Measurements from ENCODE around the gene PDE4D. TPM values are rescaled to one million over a fixed set of nuclear protein-coding genes. Genes with fewer than 3 reads are reported as not detected.

PDE4D gene
- polyA plus RNA-seq, 1 donor (not counting 4 experiments of a cell fraction or from before 2014, with no cell fraction given) = 3.6 TPM

DNA sequence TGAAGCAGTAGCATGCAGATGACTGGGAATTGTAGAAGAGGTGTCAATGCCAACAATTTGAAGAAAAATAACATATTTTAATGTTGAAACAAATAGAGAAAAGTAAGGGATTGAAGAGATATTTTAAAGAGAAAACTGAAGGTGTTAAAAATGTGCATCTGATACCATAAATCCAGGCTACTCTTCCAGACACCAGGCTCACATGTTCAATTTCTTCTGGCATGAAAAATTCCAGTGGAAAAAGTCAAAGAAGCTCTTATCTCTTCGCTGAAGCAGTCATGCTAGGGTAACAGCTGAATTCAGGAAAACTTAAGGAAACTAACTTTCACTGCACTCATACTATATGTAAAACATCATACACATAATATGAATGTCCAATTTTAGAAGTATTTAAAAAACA is 335.0 kb downstream of the PDE4D start:
- no peaks in the 10 kb centered on the region for H4K20me1 ChIP-seq (ENCODE audit: control insufficient read depth, extremely low read depth, insufficient read depth, low read length)
- no peak overlapping the region for H3K27ac ChIP-seq (ENCODE audit: control insufficient read depth, insufficient read depth, low read length)
- no peak overlapping the region for H3K4me3 ChIP-seq (ENCODE audit: control insufficient read depth in 2 of 3, extremely low read depth in 1 of 3, insufficient read depth in 2 of 3, low read depth in 1 of 3, low read length in 3 of 3)
- dilution Hi-C loops (cut with MboI; ENCODE audit: extremely low pct_ligation_motif_present, low sequenced_read_pairs) = no loop called here
- H3K79me2 ChIP-seq (ENCODE audit: control insufficient read depth, insufficient read depth, low read length) = no peaks in the 10 kb centered on the region
- H3K9me1 ChIP-seq (ENCODE audit: control insufficient read depth, extremely low read depth, insufficient read depth, low read length) = no peaks in the 10 kb centered on the region
- H3K4me1 ChIP-seq (ENCODE audit: control insufficient read depth, extremely low read depth, insufficient read depth, low read length) = peaks cover 12% of the 10 kb centered on the region
- TF ChIP-seq, protein P1, sequence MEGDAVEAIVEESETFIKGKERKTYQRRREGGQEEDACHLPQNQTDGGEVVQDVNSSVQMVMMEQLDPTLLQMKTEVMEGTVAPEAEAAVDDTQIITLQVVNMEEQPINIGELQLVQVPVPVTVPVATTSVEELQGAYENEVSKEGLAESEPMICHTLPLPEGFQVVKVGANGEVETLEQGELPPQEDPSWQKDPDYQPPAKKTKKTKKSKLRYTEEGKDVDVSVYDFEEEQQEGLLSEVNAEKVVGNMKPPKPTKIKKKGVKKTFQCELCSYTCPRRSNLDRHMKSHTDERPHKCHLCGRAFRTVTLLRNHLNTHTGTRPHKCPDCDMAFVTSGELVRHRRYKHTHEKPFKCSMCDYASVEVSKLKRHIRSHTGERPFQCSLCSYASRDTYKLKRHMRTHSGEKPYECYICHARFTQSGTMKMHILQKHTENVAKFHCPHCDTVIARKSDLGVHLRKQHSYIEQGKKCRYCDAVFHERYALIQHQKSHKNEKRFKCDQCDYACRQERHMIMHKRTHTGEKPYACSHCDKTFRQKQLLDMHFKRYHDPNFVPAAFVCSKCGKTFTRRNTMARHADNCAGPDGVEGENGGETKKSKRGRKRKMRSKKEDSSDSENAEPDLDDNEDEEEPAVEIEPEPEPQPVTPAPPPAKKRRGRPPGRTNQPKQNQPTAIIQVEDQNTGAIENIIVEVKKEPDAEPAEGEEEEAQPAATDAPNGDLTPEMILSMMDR (optimal IDR thresholded peaks at IDR 0.05 in 1 of 3, IDR thresholded peaks at IDR 0.05 in 1 of 3, conservative IDR thresholded peaks at IDR 0.05 in 1 of 3; ENCODE audit: extremely low read depth in 1 of 3, insufficient read depth in 2 of 3, low read length in 3 of 3) = no peak
- no peak for TF ChIP-seq EZH2 (IDR thresholded peaks at IDR 0.05; ENCODE audit: low read length)
- DNase-seq (ENCODE audit: low read depth, low spot score) (no peak), FAIRE-seq (no peak)
- no peak overlapping the region for H2AFZ ChIP-seq (ENCODE audit: control insufficient read depth, low read length)
- no peaks in the 10 kb centered on the region for H3K27me3 ChIP-seq (ENCODE audit: control insufficient read depth, extremely low read depth, insufficient read depth, low read length)
- H3K9ac ChIP-seq (ENCODE audit: control insufficient read depth, extremely low read depth, insufficient read depth, low read length) = no peak overlapping the region
- H3K9me3 ChIP-seq (ENCODE audit: control insufficient read depth, low read depth, low read length) = no peaks in the 10 kb centered on the region
- no peaks in the 10 kb centered on the region for H3K36me3 ChIP-seq (ENCODE audit: control insufficient read depth in 2 of 2, extremely low read depth in 1 of 2, insufficient read depth in 2 of 2, low read length in 2 of 2)
- no peak overlapping the region for H3K4me2 ChIP-seq (ENCODE audit: control insufficient read depth, extremely low read depth, insufficient read depth, low read depth, low read length)

DNA sequence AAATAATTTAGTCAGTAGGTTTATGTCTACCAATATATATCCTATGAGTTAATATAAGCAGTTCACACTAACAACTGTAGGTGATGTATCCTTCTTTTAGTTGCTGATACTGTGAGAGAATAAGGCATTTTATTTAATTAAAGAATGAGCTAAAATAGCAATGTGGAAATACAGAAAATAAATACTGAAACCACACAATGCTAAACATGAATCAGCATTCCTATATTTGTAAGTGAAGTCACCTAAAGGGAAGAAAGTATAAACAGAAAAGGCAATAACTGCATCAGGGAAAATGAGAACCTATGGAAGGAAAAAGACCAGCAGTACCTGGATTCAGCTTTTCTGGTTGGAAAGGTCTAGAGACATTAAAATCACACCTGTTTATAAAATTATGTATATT is 336.0 kb downstream of the PDE4D start:
- FAIRE-seq (no peak), DNase-seq (ENCODE audit: low read depth, low spot score) (no peak)
- Histone ChIP-seq H3K27me3 (ENCODE audit: control insufficient read depth, extremely low read depth, insufficient read depth, low read length) (no peaks in the 10 kb centered on the region), H3K9me3 (ENCODE audit: control insufficient read depth, low read depth, low read length) (no peaks in the 10 kb centered on the region), H3K4me3 (ENCODE audit: control insufficient read depth in 2 of 3, extremely low read depth in 1 of 3, insufficient read depth in 2 of 3, low read depth in 1 of 3, low read length in 3 of 3) (no peak overlapping the region), H3K9ac (ENCODE audit: control insufficient read depth, extremely low read depth, insufficient read depth, low read length) (no peak overlapping the region), H3K27ac (ENCODE audit: control insufficient read depth, insufficient read depth, low read length) (no peak overlapping the region), H3K4me1 (ENCODE audit: control insufficient read depth, extremely low read depth, insufficient read depth, low read length) (peaks cover 4% of the 10 kb centered on the region), H3K4me2 (ENCODE audit: control insufficient read depth, extremely low read depth, insufficient read depth, low read depth, low read length) (no peak overlapping the region), H3K9me1 (ENCODE audit: control insufficient read depth, extremely low read depth, insufficient read depth, low read length) (no peaks in the 10 kb centered on the region), H2AFZ (ENCODE audit: control insufficient read depth, low read length) (no peak overlapping the region), H3K79me2 (ENCODE audit: control insufficient read depth, insufficient read depth, low read length) (no peaks in the 10 kb centered on the region), H4K20me1 (ENCODE audit: control insufficient read depth, extremely low read depth, insufficient read depth, low read length) (no peaks in the 10 kb centered on the region), H3K36me3 (ENCODE audit: control insufficient read depth in 2 of 2, extremely low read depth in 1 of 2, insufficient read depth in 2 of 2, low read length in 2 of 2) (no peaks in the 10 kb centered on the region)
- TF ChIP-seq, protein P1 (optimal IDR thresholded peaks at IDR 0.05 in 1 of 3, IDR thresholded peaks at IDR 0.05 in 1 of 3, conservative IDR thresholded peaks at IDR 0.05 in 1 of 3; ENCODE audit: extremely low read depth in 1 of 3, insufficient read depth in 2 of 3, low read length in 3 of 3) = no peak
- no peak for TF ChIP-seq EZH2 (IDR thresholded peaks at IDR 0.05; ENCODE audit: low read length)
- dilution Hi-C loops (cut with MboI; ENCODE audit: extremely low pct_ligation_motif_present, low sequenced_read_pairs) = no loop called here
